ENCODE measurements around the gene HDAC9.

The HDAC9 gene

GRCh38 chr7:18607025-18607424 lies 111.5 kb downstream of the HDAC9 start:
- DNase-seq, result no peak

GRCh38 chr7:18610331-18610948 lies 114.9 kb downstream of the HDAC9 start:
- no peak for DNase-seq

- DNase-seq, result no peak
These were observed 119.3 kb downstream of the HDAC9 start for GRCh38 chr7:18614841-18615240.

- DNase-seq, result no peak
These were observed 123.8 kb downstream of the HDAC9 start for GRCh38 chr7:18619311-18619710.

GRCh38 chr7:18623389-18623788 lies 127.8 kb downstream of the HDAC9 start:
- no peak for DNase-seq

GRCh38 chr7:18624459-18624858 lies 128.9 kb downstream of the HDAC9 start:
- no peak for DNase-seq

- DNase-seq, result no peak
These were observed 130.5 kb downstream of the HDAC9 start for GRCh38 chr7:18626086-18626485.

GRCh38 chr7:18626717-18627116 lies 131.2 kb downstream of the HDAC9 start:
- DNase-seq, result no peak

GRCh38 chr7:18637516-18637915 lies 142.0 kb downstream of the HDAC9 start:
- no peak for DNase-seq

- DNase-seq, result no peak
These were observed 143.3 kb downstream of the HDAC9 start for GRCh38 chr7:18638594-18639452.

- DNase-seq, result no peak
These were observed 144.2 kb downstream of the HDAC9 start for GRCh38 chr7:18639711-18640110.

- DNase-seq, result no peak
These were observed 149.4 kb downstream of the HDAC9 start for GRCh38 chr7:18644981-18645380.

GRCh38 chr7:18647582-18647981 lies 152.0 kb downstream of the HDAC9 start:
- no peak for DNase-seq

- no peak for DNase-seq
These were observed 153.6 kb downstream of the HDAC9 start for GRCh38 chr7:18648849-18649758.

GRCh38 chr7:18653381-18654155 lies 158.0 kb downstream of the HDAC9 start:
- no peak for DNase-seq

- no peak for DNase-seq
These were observed 159.2 kb downstream of the HDAC9 start for GRCh38 chr7:18654709-18655108.

GRCh38 chr7:18655506-18655905 lies 160.0 kb downstream of the HDAC9 start:
- DNase-seq, result no peak

GRCh38 chr7:18655912-18656311 lies 160.4 kb downstream of the HDAC9 start:
- DNase-seq, result no peak

GRCh38 chr7:18656362-18656761 lies 160.8 kb downstream of the HDAC9 start:
- no peak for DNase-seq

GRCh38 chr7:18659746-18660145 lies 164.2 kb downstream of the HDAC9 start:
- no peak for DNase-seq

GRCh38 chr7:18663321-18663720 lies 167.8 kb downstream of the HDAC9 start:
- no peak for DNase-seq

- DNase-seq, result no peak
These were observed 170.7 kb downstream of the HDAC9 start for GRCh38 chr7:18666107-18666728.

All from NCI-H1694 (cell line).